HG02610 (cell line): ENCODE measurements around the gene SH2D7.

ENCODE experiments used
- ATAC-seq: cut with Tn5 transposase; IDR thresholded peaks from one replicate; pipeline ENCODE4 v1.9.1; 2021; ENCODE audit warnings: mild to moderate bottlenecking, moderate library complexity; ENCODE audit not compliant: unreplicated experiment

Gene SH2D7

GRCh38 chr15:78077053-78077870, 15.1 kb upstream of the SH2D7 start, which contains the start of gene TBC1D2B:
TBC1D2B (minus strand) TSS chr15:78077711; CDS start chr15:78077652, 59 bp downstream.
- peak; percentile 72 for ATAC-seq

DNA sequence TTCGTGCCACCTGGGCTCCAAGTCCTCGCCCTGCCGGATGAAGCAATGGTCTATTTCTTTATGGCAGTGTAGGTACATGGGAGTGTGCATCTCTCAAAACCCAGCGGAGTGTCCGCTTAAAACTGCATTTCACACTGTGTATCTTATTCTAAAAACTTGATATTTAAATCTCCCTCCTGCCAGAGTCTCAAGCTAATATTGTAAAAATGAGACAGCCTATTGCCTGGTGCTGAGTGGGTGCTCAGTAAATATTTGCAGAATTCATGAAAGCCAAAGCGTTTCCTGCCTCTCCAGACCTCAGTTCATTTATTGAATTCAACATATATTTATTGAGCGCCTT, 14.5 kb upstream of the SH2D7 start:
- no peak for ATAC-seq

GRCh38 chr15:78079298-78080087, 12.9 kb upstream of the SH2D7 start:
- ATAC-seq: no peak

DNA sequence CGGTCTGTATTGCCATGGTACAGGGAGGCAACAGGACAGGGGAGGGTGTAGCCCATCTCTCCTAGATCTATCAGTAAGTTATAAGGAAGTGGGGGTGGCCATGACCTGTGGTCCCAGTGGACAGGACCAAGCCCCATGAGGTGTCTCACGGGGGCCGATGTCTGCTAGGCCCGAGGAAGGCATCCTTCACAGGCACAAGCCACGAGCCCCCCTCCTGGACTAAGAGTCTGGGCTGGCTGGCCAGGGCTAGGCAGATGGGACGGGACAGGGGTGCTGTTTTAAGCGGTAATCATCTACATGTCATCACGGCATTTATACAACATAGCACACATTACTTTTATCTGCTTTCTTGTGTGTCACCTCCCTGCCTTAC, 12.3 kb upstream of the SH2D7 start:
- ATAC-seq: no peak

- no peak for ATAC-seq
These were observed 10.1 kb upstream of the SH2D7 start for GRCh38 chr15:78082106-78082742.

DNA sequence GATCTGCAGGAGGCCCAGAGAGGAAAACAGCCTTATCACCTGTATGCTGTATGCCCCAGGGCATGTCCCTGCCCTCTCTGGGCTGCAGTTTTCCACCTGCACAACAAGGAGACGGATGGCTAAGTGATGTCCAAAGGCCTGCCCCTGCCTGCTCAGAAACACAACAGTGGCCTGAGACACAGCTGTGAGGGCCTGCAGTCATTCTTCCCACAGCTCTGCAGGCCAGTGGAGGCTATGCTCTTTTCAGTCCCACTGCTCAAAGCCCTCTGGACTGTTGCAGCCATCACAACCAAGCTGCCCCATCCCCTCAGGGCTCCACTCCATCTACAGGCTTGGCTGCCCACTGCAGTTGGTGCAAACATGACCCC, 9.6 kb upstream of the SH2D7 start:
- ATAC-seq: no peak

DNA sequence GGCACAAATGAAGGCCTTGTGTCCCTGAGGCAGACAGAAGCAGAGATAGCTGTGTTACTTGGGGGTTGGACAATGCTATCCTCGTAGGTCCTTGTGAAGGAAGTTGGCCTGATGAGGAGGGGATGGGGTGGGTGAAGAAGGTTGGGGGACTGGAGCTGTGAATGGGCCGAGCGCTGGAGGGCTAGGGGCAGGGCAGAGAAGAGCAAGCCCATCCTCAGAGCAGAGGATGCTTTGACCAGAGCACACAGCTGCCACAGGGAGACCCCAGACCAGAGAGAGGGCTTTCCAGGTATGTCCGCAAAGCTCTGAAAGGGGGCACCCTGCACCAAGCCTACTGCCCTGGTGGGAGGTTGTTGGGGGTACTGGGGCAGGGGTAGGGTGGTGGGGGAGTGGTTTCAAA, 9.2 kb upstream of the SH2D7 start:
- ATAC-seq: no peak

- no peak for ATAC-seq
These were observed 8.5 kb upstream of the SH2D7 start for GRCh38 chr15:78083687-78084448.

GRCh38 chr15:78084449-78084750, 8.0 kb upstream of the SH2D7 start:
- ATAC-seq: no peak

- ATAC-seq: no peak
These were observed 6.4 kb upstream of the SH2D7 start for GRCh38 chr15:78085928-78086327.

GRCh38 chr15:78087951-78088772, 4.2 kb upstream of the SH2D7 start:
- ATAC-seq: peak; percentile 53

GRCh38 chr15:78088773-78089080, 3.6 kb upstream of the SH2D7 start:
- no peak for ATAC-seq

- no peak for ATAC-seq
These were observed 1.8 kb upstream of the SH2D7 start for GRCh38 chr15:78090422-78091063.

DNA sequence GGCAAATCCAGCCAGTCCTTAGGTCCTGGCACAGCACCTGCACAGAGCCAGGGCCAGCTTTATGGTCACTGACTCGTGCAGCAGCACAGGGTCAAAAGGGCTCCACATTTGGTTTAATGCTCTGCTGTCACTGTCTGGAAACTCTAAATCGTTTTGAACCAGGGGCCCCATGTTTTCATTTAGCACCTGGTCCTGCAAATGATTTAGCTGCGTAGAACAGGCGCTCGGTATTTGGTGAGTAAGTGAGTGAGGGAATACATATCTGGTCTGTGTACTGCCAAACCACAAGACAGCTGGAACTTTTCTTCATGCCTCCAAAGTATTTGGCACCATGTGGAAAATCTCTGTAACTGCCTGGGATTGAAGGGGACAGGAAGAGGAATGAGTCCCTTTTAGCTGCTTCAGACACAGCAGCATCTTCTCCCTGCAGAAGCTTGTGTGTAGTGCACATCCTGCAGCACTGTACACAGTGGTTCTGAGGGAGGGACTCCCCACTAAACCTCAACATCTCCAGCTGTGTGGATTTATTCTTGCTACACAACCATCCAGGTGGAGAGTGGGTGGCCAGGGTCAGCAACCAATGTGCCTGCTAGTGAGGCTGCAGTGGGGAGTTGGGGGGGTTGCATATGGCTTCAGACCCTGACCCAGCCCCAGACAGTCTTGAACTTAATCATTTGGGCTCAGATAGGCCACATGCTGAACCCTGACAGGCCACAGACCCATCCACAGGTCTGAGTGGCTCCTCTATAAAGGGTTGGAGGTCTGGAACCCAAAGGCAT, 1.1 kb downstream of the SH2D7 start:
- no peak for ATAC-seq

DNA sequence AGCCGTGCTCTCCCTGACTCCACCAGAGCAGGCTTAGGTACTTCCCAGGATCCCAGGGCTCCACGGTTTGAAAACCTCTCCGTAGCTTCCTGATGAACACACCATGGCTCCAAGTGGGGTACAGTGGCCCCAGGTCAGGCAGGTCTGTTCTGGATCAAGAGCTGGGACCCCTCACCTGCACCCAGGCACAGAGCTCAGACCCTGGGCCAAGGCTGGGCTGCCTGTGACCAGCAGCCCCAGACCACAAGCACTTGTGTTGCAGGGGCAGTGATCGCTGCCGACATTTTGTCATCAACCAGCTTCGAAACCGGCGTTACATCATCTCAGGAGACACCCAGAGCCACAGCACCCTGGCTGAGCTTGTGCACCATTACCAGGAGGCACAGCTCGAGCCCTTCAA, 5.3 kb downstream of the SH2D7 start:
- ATAC-seq: no peak

DNA sequence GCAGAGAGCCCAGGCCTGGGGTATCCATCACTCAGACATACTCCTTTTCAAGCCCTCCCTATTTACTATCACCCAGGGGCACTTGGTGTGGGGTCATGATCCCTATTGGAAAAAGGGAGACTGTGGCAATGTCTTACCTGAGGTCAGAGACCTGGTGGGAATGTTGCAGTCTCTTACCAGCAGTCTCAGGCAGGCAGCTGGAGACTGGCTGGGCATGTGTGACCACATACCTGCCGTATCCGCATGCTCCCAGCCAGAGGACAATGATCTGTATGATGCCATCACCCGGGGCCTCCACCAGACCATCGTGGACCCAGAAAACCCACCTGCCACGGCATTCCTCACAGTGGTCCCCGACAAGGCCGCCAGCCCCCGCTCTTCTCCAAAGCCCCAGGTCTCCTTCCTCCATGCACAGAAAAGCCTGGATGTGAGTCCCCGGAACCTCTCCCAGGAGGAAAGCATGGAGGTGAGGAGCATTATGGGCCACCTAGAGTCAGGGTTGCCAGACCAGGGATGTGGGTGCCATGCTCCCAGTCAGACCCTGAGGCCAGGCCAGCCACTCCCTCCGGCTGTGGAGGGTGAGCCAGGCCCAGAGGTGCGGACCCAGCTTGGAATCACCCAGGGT, 5.9 kb downstream of the SH2D7 start:
- no peak for ATAC-seq

DNA sequence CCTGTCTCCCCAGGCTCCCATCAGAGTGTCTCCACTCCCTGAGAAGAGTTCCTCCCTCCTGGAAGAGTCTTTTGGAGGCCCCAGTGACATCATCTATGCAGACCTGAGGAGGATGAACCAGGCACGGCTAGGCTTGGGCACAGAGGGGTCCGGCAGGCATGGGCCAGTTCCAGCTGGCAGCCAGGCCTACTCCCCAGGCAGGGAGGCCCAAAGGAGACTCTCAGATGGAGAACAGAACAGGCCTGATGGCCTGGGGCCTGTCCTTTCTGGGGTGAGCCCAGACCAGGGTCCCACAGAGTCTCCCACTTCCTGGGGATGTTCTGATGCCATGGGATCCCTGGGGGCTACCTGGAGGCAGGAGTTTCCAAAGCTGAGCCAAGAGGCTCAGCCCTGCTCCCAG, 8.5 kb downstream of the SH2D7 start:
- ATAC-seq: no peak

GRCh38 chr15:78101423-78102105, 9.2 kb downstream of the SH2D7 start:
- ATAC-seq: no peak
